Heart right ventricle (tissue), 16 donors: Measurements from ENCODE around the gene ANO9. TPM values are rescaled to one million over a fixed set of nuclear protein-coding genes. Genes with fewer than 3 reads are reported as not detected.

Source experiments
- ATAC-seq, 8 donors: fragments of 200-7000 bp; cut with Tn5 transposase; one replicate each; pipeline ENCODE4 v1.9.1; 2020; ENCODE audit warnings: mild to moderate bottlenecking in 8 of 8, moderate library complexity in 8 of 8, moderate number of reproducible peaks in 1 of 8
- DNase-seq, 2 donors: peaks; one replicate each; pipeline ENCODE4 v3.0.0-alpha.2; 2020
- H3K27ac ChIP-seq, 10 donors: fragments of 200-600 bp; sonication (generic) in 2 of 10; one replicate each; pipeline versions ENCODE4 v1.5.0 to v1.8.0; 2020 to 2022; ENCODE audit warnings: mild to moderate bottlenecking in 3 of 10
- H3K27me3 ChIP-seq, 7 donors: fragments of 200-600 bp; one replicate each; pipeline ENCODE4 v1.8.0; 2021 to 2022; ENCODE audit warnings: mild to moderate bottlenecking in 2 of 7
- H3K36me3 ChIP-seq, 9 donors: fragments of 200-600 bp; sonication (generic) in 1 of 9; one replicate each; pipeline versions ENCODE4 v1.5.0 to v1.8.0; 2020 to 2022; ENCODE audit warnings: mild to moderate bottlenecking in 2 of 9
- H3K4me1 ChIP-seq, 9 donors: fragments of 200-600 bp; sonication (generic) in 1 of 9; one replicate each; pipeline versions ENCODE4 v1.5.0 to v1.8.0; 2020 to 2022; ENCODE audit warnings: mild to moderate bottlenecking in 4 of 9
- H3K4me3 ChIP-seq, 10 donors: fragments of 200-600 bp; sonication (generic) in 2 of 10; one replicate each; pipeline versions ENCODE4 v1.5.0 to v1.8.0; 2020 to 2022; ENCODE audit warnings: mild to moderate bottlenecking in 7 of 10, moderate library complexity in 2 of 10
- H3K9me3 ChIP-seq, 11 donors: fragments of 200-600 bp in 10 of 11; sonication (generic) in 2 of 11; one replicate each; pipeline versions ENCODE4 v1.5.0 to v1.8.0; 2013 to 2022; ENCODE audit warnings: mild to moderate bottlenecking in 2 of 11, control low read depth in 1 of 11, moderate library complexity in 1 of 11
- WGBS, 2 donors: extraction: QIAGEN DNeasy Blood & Tissue Kit; methylation state at CpG; one replicate each; pipeline ENCODE4 v1.1.7; 2013; ENCODE audit warnings: inconsistent platforms in 1 of 2; 5-methylcytosine and 5-hydroxymethylcytosine counted together
- intact Hi-C, 10 donors: fragments of 100-400 bp; cut with DNase I; formaldehyde crosslinking; loops; one replicate each; pipeline versions ENCODE4 v1.11.1 to v1.14.2; 2022
- polyA plus RNA-seq, 2 donors: library from polyadenylated mRNA; stranded (reverse); fragments of 200-250 nt; gene quantifications; one replicate each; pipeline ENCODE4 v1.2.3, GENCODE V29; 2013
- total RNA-seq, 10 donors: library from RNA; stranded (reverse); fragmentation: NEBNext Ultra II Directional in 3 of 10; extraction: Animal tissue kit (Norgen Biotek cat#: 25700) in 3 of 10; gene quantifications; one replicate each; pipeline versions ENCODE4 v1.2.1 to v1.2.4, GENCODE V29; 2021 to 2023
- TF ChIP-seq, protein P1 (sequence below), 9 donors: fragments of 200-600 bp; sonication (generic) in 2 of 9; IDR thresholded peaks; one replicate each; pipeline versions ENCODE4 v1.5.0 to v1.8.0; 2021 to 2022; ENCODE audit warnings: antibody characterized with exemption in 9 of 9, mild to moderate bottlenecking in 5 of 9, moderate library complexity in 1 of 9
- donor health status: Arrhythmogenic right ventricular cardiomyopathy.
- donor health status: ischemic (EF 13 %, LVEDD 7.1; RV severe dilation, severe dysfunction).
- donor health status: healthy with polysubstance abuse.
- donor health status: DM: no; HTN: yes; CAD: no.
- donor health status: DM: no; HTN: no; CAD: no.
- donor health status: ischemic (EF 25% LVEDD 6.9; RV normal size, moderate dysfunction).
- donor health status: ischemic (EF 25% LVEDD 5.7; RV mildly dilated, moderate dysfunction).
- donor health status: healthy.
- donor health status: DM: yes; HTN: yes; CAD: no.
- donor health status: Ischemic cardiomyopathy.
- donor health status: ischemic (EF 35%, LVEDD 5.7; RV mildly dilated, moderate dysfunction).
- donor health status: nonischemic (EF 11% LVEDD 7.7; RV severe dilation, severe dysfunction).
- donor health status: DM: yes; HTN: yes; CAD: no.
- donor health status: PGD.
- donor health status: ischemic (EF 29% LVEDD 5.4; RV normal size, mild dysfunction).
- donor health status: nonischemic (EF 23%, LVEDD 6.1; RV moderate dilation, normal function).

ANO9 gene
- total and polyA plus RNA-seq, 12 donors, result 0.05 to 2.3 (median 0.19) TPM; not detected in 4

DNA sequence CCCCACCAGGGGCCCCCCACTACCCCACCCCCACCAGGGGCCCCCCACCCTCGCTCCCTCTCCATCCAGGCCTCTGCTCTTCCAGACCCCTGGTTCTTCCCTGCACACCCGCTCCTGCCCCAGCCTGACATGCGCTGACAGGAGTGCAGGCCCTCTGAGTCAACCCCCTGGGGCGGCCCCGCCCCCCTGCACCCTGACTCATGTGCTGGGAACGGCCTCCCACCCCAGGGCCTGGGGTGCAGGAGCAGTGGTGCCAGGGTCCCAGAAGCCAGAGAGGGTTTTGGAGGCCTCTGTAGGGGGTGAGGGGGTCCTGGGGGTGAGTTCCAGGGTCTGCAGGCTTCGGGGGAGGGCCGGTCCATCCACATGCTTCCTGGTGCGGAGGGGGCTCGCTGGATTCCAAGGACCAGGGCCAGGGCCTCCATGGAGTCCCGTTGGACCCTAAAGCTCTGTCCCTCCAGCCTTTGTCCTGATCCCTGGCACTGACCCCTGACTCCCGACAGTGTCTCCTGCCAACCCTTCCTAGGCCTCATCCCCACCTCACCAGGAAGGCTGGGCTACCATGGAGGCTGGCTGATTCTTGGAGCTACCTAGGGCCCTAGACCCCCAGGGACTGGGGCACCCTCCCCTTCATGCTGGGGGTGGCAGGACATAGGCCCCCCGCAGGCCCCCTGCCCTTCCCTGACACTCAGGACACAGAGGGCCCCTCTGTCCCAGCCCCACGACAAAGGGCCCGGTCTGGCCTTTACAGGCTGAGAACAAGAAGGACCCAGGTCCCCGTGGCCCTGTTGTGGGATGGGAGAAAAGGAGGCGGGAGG, 48.4 kb downstream of the ANO9 start:
- WGBS, 2 donors, result 84 to 85% methylated on average over 16 to 17 of the region's 17 CpGs
- H3K27ac ChIP-seq, result peak overlapping the region in 1 of 10 donors; percentile 59
- TF ChIP-seq, protein P1, sequence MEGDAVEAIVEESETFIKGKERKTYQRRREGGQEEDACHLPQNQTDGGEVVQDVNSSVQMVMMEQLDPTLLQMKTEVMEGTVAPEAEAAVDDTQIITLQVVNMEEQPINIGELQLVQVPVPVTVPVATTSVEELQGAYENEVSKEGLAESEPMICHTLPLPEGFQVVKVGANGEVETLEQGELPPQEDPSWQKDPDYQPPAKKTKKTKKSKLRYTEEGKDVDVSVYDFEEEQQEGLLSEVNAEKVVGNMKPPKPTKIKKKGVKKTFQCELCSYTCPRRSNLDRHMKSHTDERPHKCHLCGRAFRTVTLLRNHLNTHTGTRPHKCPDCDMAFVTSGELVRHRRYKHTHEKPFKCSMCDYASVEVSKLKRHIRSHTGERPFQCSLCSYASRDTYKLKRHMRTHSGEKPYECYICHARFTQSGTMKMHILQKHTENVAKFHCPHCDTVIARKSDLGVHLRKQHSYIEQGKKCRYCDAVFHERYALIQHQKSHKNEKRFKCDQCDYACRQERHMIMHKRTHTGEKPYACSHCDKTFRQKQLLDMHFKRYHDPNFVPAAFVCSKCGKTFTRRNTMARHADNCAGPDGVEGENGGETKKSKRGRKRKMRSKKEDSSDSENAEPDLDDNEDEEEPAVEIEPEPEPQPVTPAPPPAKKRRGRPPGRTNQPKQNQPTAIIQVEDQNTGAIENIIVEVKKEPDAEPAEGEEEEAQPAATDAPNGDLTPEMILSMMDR (IDR thresholded peaks at IDR 0.05), result no peak
- H3K4me3 ChIP-seq, result peak overlapping the region in 2 of 10 donors; percentile 3 to 42
- H3K4me1 ChIP-seq, result peaks cover 0 to 17% (median 7%) of the 10 kb centered on the region in 9 donors
- no peak for ATAC-seq
- intact Hi-C loops, result loop anchor here in 1 of 10 donors (10.0 kb wide), 1 partner anchor 121 kb away; no protein-coding TSS in a partner anchor
- DNase-seq, result no peak
- H3K36me3 ChIP-seq, result no peaks in the 10 kb centered on the region
- H3K27me3 ChIP-seq, result peaks cover 0 to 47% (median 17%) of the 10 kb centered on the region in 7 donors
- no peaks in the 10 kb centered on the region for H3K9me3 ChIP-seq

DNA sequence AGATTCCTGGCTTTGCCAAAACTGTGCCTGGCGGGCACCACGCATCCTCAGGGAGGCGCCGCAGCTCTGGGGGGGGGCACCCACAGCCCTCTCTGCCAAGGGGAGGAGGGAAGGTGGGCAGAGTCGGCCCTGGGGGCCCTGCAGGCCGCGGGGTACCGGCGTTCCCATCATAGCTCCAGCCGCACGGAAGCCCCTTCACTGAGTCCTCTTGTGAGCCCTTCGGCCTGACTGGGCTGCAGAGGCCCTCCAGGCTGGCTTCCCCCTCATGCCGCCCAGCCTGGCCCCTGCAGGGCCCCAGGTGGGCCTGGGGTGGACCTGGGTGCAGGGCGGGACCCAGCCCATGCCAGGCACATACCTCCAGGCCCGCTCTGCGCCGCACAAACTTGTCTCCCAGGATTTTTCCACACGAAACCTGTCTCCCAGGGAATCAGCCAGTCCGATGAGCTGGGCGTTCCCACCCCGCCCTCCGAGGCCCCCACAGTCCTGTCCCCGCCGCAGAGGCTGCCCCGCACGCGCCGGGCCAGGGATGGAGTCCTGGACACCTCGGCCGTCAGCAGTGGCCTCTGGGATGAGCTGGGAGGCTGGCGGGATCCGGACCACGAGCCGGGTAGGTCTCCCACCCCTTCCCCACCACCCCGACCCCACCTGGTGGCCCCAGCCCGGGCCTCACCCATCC, 49.6 kb downstream of the ANO9 start:
- H3K27ac ChIP-seq, result no peak overlapping the region

DNA sequence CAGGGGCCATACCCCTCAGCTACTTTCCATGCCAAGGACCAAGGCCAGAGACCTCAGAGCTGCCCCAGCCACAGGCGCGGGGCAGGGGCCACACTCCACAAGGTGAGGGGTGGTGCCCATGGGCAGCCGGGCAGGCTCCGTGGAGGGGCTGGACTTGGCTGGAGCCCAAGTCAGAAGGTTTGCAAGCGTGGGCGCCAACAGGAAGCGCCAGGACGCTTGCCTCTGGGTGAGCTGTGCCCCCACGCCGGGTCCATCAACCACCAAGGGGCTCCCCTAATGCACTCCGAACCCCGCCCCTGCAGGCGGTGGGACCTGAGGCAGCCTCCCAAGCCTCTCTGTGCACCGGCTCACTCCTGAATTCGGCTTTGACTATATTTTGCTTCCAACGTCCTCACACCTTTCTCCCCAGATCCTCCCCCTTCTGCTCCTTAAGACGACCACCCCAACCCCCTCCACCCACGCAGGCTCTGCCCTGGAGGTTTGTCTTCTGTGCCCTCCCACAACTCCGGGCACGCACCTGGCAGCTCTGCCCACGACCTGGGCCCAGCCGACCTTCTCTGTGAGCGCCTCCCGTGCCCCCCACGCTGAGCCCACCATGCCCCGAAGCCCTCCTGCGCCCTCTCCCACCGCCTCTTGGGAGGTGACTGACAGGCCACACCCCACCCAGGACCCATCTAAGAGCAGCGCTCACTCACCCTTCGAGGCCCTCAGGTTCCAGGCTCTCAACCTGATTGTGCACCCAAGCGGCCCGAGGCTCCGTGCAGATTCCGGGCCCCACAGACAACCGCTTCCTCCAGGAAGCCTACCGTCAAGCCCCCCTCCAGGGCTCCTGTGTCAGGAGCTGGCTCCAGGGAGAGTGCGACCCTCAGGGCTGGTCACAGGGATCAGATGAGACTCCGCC, 50.4 kb downstream of the ANO9 start:
- 76 to 81% methylated on average over 37 to 38 of the region's 38 CpGs for WGBS, 2 donors
- no peak for DNase-seq
- H3K27ac ChIP-seq, result no peak overlapping the region
- H3K4me1 ChIP-seq, result peaks cover 0 to 5% (median under 1%) of the 10 kb centered on the region in 9 donors
- H3K27me3 ChIP-seq, result peaks cover 0 to 44% (median 17%) of the 10 kb centered on the region in 7 donors
- intact Hi-C loops, result loop anchor here in 1 of 10 donors (10.0 kb wide), 1 partner anchor 123 kb away; no protein-coding TSS in a partner anchor
- H3K36me3 ChIP-seq, result no peaks in the 10 kb centered on the region
- ATAC-seq, result no peak
- TF ChIP-seq, protein P1 (IDR thresholded peaks at IDR 0.05), result no peak
- H3K9me3 ChIP-seq, result peaks cover 0 to 12% (median 6%) of the 10 kb centered on the region in 11 donors
- no peak overlapping the region for H3K4me3 ChIP-seq

More for the DNA sequence above, 49.6 kb downstream of the ANO9 start:
- H3K4me1 ChIP-seq, result peaks cover 0 to 13% (median 7%) of the 10 kb centered on the region in 9 donors
- peaks cover 0 to 3% (median 0%) of the 10 kb centered on the region in 11 donors for H3K9me3 ChIP-seq
- TF ChIP-seq, protein P1 (IDR thresholded peaks at IDR 0.05), result no peak
- 92% methylated on average over 30 to 36 of the region's 36 CpGs for WGBS, 2 donors
- ATAC-seq (no peak), DNase-seq (no peak)
- intact Hi-C loops, result loop anchor here in 1 of 10 donors (10.0 kb wide), 1 partner anchor 123 kb away; no protein-coding TSS in a partner anchor
- no peaks in the 10 kb centered on the region for H3K36me3 ChIP-seq
- H3K4me3 ChIP-seq, result no peak overlapping the region
- peaks cover 0 to 44% (median 17%) of the 10 kb centered on the region in 7 donors for H3K27me3 ChIP-seq
